ENCODE measurements around the gene CD81. TPM values are rescaled to one million over a fixed set of nuclear protein-coding genes. Genes with fewer than 3 reads are reported as not detected.

The CD81 gene
- total and polyA plus RNA-seq, 2 donors from 2014 or later, result 827 to 950 TPM

DNA sequence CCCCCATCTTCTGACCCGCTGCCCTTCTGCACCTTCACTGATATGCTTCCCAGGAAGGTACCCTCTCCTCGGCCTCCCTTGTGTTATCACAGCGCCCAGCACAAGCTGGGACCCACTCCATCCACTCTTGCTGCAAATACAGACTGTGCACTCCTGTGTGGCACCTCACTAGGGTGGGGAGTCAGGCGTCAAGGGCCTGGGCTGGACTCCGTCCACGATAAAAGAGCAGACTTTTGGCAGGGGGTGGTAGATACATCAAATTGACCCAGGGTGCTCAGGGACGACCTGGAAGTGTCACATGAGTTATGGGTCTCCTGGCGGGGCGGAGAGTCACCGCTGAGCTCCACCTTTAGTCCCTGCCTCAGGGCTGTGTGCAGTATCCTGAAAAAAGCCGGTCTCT is 66.3 kb downstream of the CD81 start:
- FAIRE-seq (no peak), DNase-seq (peak in 1 of 5 donors; percentile 63)
- Histone ChIP-seq H3K27ac (ENCODE audit: low read depth in 2 of 2, low read length in 2 of 2) (no peak overlapping the region), H3K9me3 (ENCODE audit: control insufficient read depth in 2 of 3, insufficient read depth in 1 of 3, low read length in 3 of 3) (no peaks in the 10 kb centered on the region), H3K27me3 (ENCODE audit: control insufficient read depth, insufficient read depth, low read length) (peaks cover 3% of the 10 kb centered on the region), H3K36me3 (ENCODE audit: control insufficient read depth in 2 of 3, insufficient read depth in 3 of 3, low read length in 3 of 3) (no peaks in the 10 kb centered on the region), H3K9ac (ENCODE audit: low read length in 3 of 3) (no peak overlapping the region), H3K4me3 (ENCODE audit: low read length in 3 of 3) (no peak overlapping the region), H3K4me1 (ENCODE audit: control insufficient read depth in 2 of 3, insufficient read depth in 2 of 3, low read depth in 1 of 3, low read length in 3 of 3) (peaks cover 0 to 27% (median 6%) of the 10 kb centered on the region in 3 donors)
- TF ChIP-seq, protein P1, sequence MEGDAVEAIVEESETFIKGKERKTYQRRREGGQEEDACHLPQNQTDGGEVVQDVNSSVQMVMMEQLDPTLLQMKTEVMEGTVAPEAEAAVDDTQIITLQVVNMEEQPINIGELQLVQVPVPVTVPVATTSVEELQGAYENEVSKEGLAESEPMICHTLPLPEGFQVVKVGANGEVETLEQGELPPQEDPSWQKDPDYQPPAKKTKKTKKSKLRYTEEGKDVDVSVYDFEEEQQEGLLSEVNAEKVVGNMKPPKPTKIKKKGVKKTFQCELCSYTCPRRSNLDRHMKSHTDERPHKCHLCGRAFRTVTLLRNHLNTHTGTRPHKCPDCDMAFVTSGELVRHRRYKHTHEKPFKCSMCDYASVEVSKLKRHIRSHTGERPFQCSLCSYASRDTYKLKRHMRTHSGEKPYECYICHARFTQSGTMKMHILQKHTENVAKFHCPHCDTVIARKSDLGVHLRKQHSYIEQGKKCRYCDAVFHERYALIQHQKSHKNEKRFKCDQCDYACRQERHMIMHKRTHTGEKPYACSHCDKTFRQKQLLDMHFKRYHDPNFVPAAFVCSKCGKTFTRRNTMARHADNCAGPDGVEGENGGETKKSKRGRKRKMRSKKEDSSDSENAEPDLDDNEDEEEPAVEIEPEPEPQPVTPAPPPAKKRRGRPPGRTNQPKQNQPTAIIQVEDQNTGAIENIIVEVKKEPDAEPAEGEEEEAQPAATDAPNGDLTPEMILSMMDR (IDR thresholded peaks at IDR 0.05; ENCODE audit: borderline replicate concordance, extremely low read depth, insufficient read depth), result no peak
- intact Hi-C loops (cut with DNase I), result no loop called here

DNA sequence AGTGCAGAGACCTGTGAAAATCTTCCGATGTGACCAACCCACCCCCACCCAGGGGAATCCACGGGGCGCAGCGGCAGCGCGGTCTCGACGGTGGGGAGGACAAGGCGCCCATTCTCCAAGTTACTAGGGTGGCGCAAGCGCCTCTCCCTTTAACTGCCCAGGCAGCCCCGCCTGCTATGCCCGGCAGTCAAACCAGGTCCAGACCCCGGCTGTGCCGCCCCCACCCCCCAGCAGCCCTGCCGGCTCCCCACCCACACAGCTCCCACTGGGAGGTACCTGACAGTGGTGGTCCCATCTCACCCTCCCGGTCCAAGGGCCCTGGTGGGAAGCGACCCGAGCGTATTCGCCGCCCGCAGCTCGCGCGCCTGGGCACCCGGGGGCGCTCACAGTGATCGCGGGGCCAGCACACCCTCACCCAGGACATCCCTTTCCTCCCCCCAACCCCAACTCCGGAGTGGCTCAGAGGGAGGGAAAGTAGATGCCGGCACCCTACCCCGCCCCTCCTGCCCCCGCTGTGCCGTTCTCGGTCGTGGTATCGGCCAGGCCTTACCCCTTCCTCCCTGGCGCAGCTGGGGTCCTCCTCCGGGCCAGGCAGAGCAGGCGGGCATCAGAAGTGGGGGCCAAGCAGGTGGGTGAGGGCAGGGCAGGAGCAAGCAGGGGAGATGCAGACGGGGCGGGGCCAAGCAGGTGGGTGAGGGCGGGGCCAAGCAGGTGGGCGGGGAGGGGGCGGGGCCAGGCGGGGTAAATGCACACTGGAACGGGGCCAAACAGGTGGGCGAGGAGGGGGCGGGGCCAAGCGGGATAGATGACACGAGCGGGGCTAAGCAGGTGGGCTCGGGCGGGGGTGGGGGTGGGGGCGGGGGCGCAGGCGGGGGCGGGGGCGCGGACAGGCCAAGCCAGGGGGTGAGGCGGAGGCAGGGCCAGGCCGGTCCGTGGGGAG is 67.0 kb downstream of the CD81 start, which contains the start of gene TRPM5:
TRPM5 (minus strand) TSS at position 634 of the 940 bp plus-strand sequence. CDS start 21,478 bp downstream, outside the sequence.
- FAIRE-seq (no peak), DNase-seq (peak in 4 of 5 donors; percentile 48 to 89 (median 82))
- peaks cover 0 to 27% (median 6%) of the 10 kb centered on the region in 3 donors for H3K4me1 ChIP-seq (ENCODE audit: control insufficient read depth in 2 of 3, insufficient read depth in 2 of 3, low read depth in 1 of 3, low read length in 3 of 3)
- peak within 1 kb of the TSS; percentile 47 to 57 for H3K27ac ChIP-seq (ENCODE audit: low read depth in 2 of 2, low read length in 2 of 2)
- H3K36me3 ChIP-seq (ENCODE audit: control insufficient read depth in 2 of 3, insufficient read depth in 3 of 3, low read length in 3 of 3), result no peaks in the 10 kb centered on the region
- peak within 1 kb of the TSS in 1 of 3 donors; percentile 48 for H3K9ac ChIP-seq (ENCODE audit: low read length in 3 of 3)
- TF ChIP-seq, protein P1 (IDR thresholded peaks at IDR 0.05; ENCODE audit: borderline replicate concordance, extremely low read depth, insufficient read depth), result no peak
- intact Hi-C loops (cut with DNase I), result no loop called here
- peaks cover 3% of the 10 kb centered on the region for H3K27me3 ChIP-seq (ENCODE audit: control insufficient read depth, insufficient read depth, low read length)
- peak within 1 kb of the TSS; percentile 6 to 69 (median 56) for H3K4me3 ChIP-seq (ENCODE audit: low read length in 3 of 3)
- no peaks in the 10 kb centered on the region for H3K9me3 ChIP-seq (ENCODE audit: control insufficient read depth in 2 of 3, insufficient read depth in 1 of 3, low read length in 3 of 3)

DNA sequence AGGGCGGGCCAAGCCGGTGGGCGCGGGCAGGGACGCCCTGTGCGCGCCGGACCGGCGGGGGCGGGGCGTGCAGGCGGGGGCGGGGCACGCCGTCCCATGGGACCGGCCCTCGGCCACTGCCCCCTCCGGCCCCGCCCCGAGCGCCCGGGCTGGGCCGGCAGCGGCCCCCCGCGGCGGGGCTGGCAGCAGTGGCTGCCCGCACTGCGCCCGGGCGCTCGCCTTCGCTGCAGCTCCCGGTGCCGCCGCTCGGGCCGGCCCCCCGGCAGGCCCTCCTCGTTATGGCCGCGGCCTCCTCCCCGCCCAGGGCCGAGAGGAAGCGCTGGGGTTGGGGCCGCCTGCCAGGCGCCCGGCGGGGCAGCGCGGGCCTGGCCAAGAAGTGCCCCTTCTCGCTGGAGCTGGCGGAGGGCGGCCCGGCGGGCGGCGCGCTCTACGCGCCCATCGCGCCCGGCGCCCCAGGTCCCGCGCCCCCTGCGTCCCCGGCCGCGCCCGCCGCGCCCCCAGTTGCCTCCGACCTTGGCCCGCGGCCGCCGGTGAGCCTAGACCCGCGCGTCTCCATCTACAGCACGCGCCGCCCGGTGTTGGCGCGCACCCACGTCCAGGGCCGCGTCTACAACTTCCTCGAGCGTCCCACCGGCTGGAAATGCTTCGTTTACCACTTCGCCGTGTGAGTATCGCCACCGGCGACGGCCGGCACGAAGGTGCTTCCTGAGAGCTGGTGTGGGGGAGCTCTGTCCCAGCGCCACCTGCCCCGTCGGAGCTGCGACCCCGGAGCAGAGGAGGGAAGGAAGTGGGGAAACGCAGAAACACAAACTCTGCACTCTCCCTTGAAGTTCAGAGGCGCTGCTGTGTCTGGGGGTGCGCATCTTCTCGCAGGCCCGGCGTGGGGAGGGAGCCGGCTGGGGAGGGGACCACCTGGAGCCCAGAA is 68.0 kb downstream of the CD81 start, which contains the start of gene KCNQ1:
KCNQ1 (plus strand) TSS at position 188 of the 925 bp plus-strand sequence; CDS start at position 279, 91 bp downstream.
- TF ChIP-seq, protein P1 (IDR thresholded peaks at IDR 0.05; ENCODE audit: borderline replicate concordance, extremely low read depth, insufficient read depth), result peak; percentile 11

More for the DNA sequence above, 68.0 kb downstream of the CD81 start, which contains the start of gene KCNQ1:
- peak within 1 kb of the TSS in 1 of 3 donors; percentile 48 for H3K9ac ChIP-seq (ENCODE audit: low read length in 3 of 3)
- H3K4me3 ChIP-seq (ENCODE audit: low read length in 3 of 3), result peak within 1 kb of the TSS; percentile 6 to 69 (median 56)
- no peaks in the 10 kb centered on the region for H3K9me3 ChIP-seq (ENCODE audit: control insufficient read depth in 2 of 3, insufficient read depth in 1 of 3, low read length in 3 of 3)
- peak within 1 kb of the TSS; percentile 47 to 57 for H3K27ac ChIP-seq (ENCODE audit: low read depth in 2 of 2, low read length in 2 of 2)
- H3K27me3 ChIP-seq (ENCODE audit: control insufficient read depth, insufficient read depth, low read length), result peaks cover 3% of the 10 kb centered on the region
- intact Hi-C loops (cut with DNase I), result no loop called here
- H3K4me1 ChIP-seq (ENCODE audit: control insufficient read depth in 2 of 3, insufficient read depth in 2 of 3, low read depth in 1 of 3, low read length in 3 of 3), result peaks cover 0 to 27% (median 6%) of the 10 kb centered on the region in 3 donors
- peak in 3 of 5 donors; percentile 65 to 91 (median 74) for DNase-seq
- no peak for FAIRE-seq
- no peaks in the 10 kb centered on the region for H3K36me3 ChIP-seq (ENCODE audit: control insufficient read depth in 2 of 3, insufficient read depth in 3 of 3, low read length in 3 of 3)

Measured in kidney (tissue), 14 donors.